Prostate gland (tissue), 2 donors: ENCODE results near the gene HTR6.

Experiments used
- POLR2A ChIP-seq: fragments of 450-650 bp; IDR thresholded peaks from one replicate; pipeline ENCODE4 v1.6.1; 2016; ENCODE audit warnings: antibody characterized with exemption, mild to moderate bottlenecking
- POLR2AphosphoS5 ChIP-seq: sonication (generic); formaldehyde crosslinking; IDR thresholded peaks from one replicate; pipeline ENCODE4 v1.6.1; 2017; ENCODE audit warnings: antibody characterized with exemption
- TF ChIP-seq, protein P1 (sequence below), 4 experiments: fragments of 200-600 bp in 2 of 4; fragments of 450-650 bp in 2 of 4; sonication (generic) in 2 of 4; IDR thresholded peaks; 1 replicate in 3 of 4; 2 replicates in 1 of 4; pipeline ENCODE4 v1.5.1; 2016 to 2019; ENCODE audit warnings: antibody characterized with exemption in 4 of 4, mild to moderate bottlenecking in 2 of 4, moderate library complexity in 2 of 4

DNA sequence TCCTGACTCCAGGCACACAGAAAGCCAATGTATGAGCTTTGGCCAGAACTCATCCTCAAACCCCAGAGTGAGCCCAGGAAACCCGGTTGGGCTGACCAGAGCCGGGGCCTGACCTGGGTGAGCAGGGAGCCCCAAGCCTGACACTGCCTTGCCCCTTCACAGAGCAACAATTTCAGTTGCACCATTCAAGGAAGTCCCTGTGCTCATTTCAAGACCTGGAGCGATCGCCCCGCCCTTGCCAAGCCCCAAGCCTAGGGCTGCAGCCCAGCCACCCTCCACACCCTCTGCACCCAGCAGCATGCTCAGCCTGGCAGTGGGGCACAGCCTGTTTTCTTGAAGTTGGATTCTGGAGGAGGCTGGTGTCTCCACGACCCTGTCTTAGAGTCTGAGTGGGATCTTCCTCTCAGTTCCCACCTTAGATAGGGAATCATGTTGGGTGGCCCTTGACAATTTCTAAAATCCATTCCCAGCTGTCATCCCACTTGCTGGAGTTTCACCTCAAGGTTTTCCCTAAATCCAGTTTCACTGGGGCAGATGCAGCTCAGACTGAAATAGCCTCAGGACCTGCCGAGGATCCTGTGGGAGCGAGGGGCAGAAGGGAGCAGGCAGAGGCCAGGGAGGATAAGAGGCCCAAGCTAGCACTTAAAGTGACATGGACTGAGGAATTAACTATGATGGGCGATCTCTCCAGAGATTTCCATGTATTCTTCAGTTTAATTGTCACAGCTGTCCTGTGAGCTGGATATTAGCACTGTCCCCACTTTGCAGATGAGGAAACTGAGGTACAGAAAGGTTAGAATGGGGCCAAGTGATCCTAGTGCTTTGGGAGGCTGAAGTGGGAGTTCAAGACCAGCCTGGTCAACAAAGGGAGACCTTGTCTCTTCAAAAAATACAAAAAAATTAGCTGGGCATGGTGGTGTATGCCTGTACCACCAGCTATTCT is 18.0 kb upstream of the HTR6 start:
- TF ChIP-seq, protein P1, sequence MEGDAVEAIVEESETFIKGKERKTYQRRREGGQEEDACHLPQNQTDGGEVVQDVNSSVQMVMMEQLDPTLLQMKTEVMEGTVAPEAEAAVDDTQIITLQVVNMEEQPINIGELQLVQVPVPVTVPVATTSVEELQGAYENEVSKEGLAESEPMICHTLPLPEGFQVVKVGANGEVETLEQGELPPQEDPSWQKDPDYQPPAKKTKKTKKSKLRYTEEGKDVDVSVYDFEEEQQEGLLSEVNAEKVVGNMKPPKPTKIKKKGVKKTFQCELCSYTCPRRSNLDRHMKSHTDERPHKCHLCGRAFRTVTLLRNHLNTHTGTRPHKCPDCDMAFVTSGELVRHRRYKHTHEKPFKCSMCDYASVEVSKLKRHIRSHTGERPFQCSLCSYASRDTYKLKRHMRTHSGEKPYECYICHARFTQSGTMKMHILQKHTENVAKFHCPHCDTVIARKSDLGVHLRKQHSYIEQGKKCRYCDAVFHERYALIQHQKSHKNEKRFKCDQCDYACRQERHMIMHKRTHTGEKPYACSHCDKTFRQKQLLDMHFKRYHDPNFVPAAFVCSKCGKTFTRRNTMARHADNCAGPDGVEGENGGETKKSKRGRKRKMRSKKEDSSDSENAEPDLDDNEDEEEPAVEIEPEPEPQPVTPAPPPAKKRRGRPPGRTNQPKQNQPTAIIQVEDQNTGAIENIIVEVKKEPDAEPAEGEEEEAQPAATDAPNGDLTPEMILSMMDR (IDR thresholded peaks at IDR 0.05): no peak
- TF ChIP-seq POLR2A: peak; percentile 57
- TF ChIP-seq POLR2AphosphoS5: peak; percentile 64
